Endothelial cell of umbilical vein (primary cell): ENCODE results near the gene CPA4. TPM values are rescaled to one million over a fixed set of nuclear protein-coding genes. Genes with fewer than 3 reads are reported as not detected.
A peak's percentile ranks its signal among the peaks of the same experiment; 100 is the strongest.

Experiments
- BruUV-seq: library from RNA; stranded (reverse); fragments of 400-500 nt; replicated peaks from 2 replicates; lab custom pipeline; 2021; lab: Mats Ljungman, UMichigan
- CTCF ChIA-PET: fragments of 300-600, 350-600 bp; sonication (Branson Sonifier 250); formaldehyde crosslinking; loops from one replicate; lab custom pipeline; 2021; ENCODE audit warnings: antibody characterized with exemption, inconsistent platforms; lab: Charles Lee
- POLR2A ChIA-PET: fragments of 300-600, 350-600 bp; sonication (Branson Sonifier 250); formaldehyde crosslinking; loops from one replicate; lab custom pipeline; 2021; ENCODE audit warnings: antibody characterized with exemption, inconsistent platforms; lab: Charles Lee
- DNase-seq: peaks from one replicate; pipeline ENCODE4 v3.0.0-alpha.2; 2011; ENCODE audit warnings: low read depth, low spot score
- FAIRE-seq: peaks from 2 replicates; lab custom pipeline; 2011; peaks lifted over from hg19 to GRCh38; lab: Jason Lieb, UNC
- H2AFZ ChIP-seq: 2 replicates; pipeline ENCODE4 v1.6.0; 2012; ENCODE audit warnings: low read depth, low read length, control low read depth, inconsistent platforms
- H3K27ac ChIP-seq: 2 replicates; pipeline ENCODE4 v1.5.1; 2011; ENCODE audit warnings: low read depth, mild to moderate bottlenecking, control low read depth, low read length, moderate library complexity; ENCODE audit not compliant: insufficient read depth
- H3K27me3 ChIP-seq, 2 experiments: 2 replicates each; pipeline versions ENCODE4 v1.6.0 to v1.6.1; 2011; ENCODE audit warnings: low read length in 2 of 2, mixed read lengths in 1 of 2; ENCODE audit not compliant: control insufficient read depth in 2 of 2, insufficient read depth in 2 of 2
- H3K36me3 ChIP-seq, 2 experiments: 2 replicates in 1 of 2; 3 replicates in 1 of 2; pipeline ENCODE4 v1.5.1; 2011; ENCODE audit warnings: low read length in 2 of 2, mild to moderate bottlenecking in 1 of 2, moderate library complexity in 1 of 2; ENCODE audit not compliant: control insufficient read depth in 2 of 2, insufficient read depth in 2 of 2; ENCODE audit errors: extremely low read depth in 1 of 2
- H3K4me1 ChIP-seq: 3 replicates; pipeline ENCODE4 v1.5.1; 2011; ENCODE audit warnings: mild to moderate bottlenecking, low read length; ENCODE audit not compliant: control insufficient read depth, insufficient read depth; ENCODE audit errors: extremely low read depth
- H3K4me2 ChIP-seq: 2 replicates; pipeline ENCODE4 v1.6.1; 2011; ENCODE audit warnings: low read length, control low read depth, mixed read lengths; ENCODE audit not compliant: insufficient read depth
- H3K4me3 ChIP-seq, 3 experiments: fragments of 200-600 bp in 1 of 3; sonication (generic), shearing (Covaris generic) in 1 of 3; replicated peaks in 1 of 3; 2 replicates each; pipeline ENCODE4 v1.5.1; 2011 to 2016; ENCODE audit warnings: control low read depth in 3 of 3, low read length in 3 of 3, mild to moderate bottlenecking in 2 of 3, inconsistent platforms in 1 of 3, low read depth in 1 of 3, moderate library complexity in 1 of 3; ENCODE audit not compliant: insufficient read depth in 1 of 3
- H3K79me2 ChIP-seq: 2 replicates; pipeline ENCODE4 v1.6.0; 2012; ENCODE audit warnings: low read length, inconsistent platforms; ENCODE audit not compliant: control insufficient read depth, insufficient read depth
- H3K9ac ChIP-seq: replicated peaks from 2 replicates; pipeline ENCODE3; 2011; ENCODE audit warnings: low read length, control low read depth; ENCODE audit not compliant: insufficient read depth; ENCODE audit errors: extremely low read depth
- H3K9me1 ChIP-seq: replicated peaks from 3 replicates; pipeline ENCODE4 v1.6.0; 2011; ENCODE audit warnings: mild to moderate bottlenecking, low read length; ENCODE audit not compliant: control insufficient read depth, insufficient read depth; ENCODE audit errors: extremely low read depth
- H3K9me3 ChIP-seq: replicated peaks from 2 replicates; pipeline ENCODE4 v1.5.1; 2012; ENCODE audit warnings: low read length, inconsistent platforms; ENCODE audit not compliant: control insufficient read depth, insufficient read depth
- H4K20me1 ChIP-seq: replicated peaks from 2 replicates; pipeline ENCODE3; 2011; ENCODE audit warnings: mild to moderate bottlenecking, low read length; ENCODE audit not compliant: control insufficient read depth, insufficient read depth; ENCODE audit errors: extremely low read depth
- CTCF ChIP-seq, 2 donors: IDR thresholded peaks; 1 replicate in 1 of 2; 2 replicates in 1 of 2; pipeline ENCODE4 v1.5.1; 2011; ENCODE audit warnings: low read length in 2 of 2, mild to moderate bottlenecking in 2 of 2, moderate library complexity in 2 of 2, control low read depth in 1 of 2, inconsistent platforms in 1 of 2, low read depth in 1 of 2; ENCODE audit not compliant: insufficient read depth in 1 of 2; ENCODE audit errors: extremely low read depth in 1 of 2
- FOS ChIP-seq: IDR thresholded peaks from 2 replicates; pipeline ENCODE4 v1.6.1; 2011; ENCODE audit warnings: mild to moderate bottlenecking, low read length, moderate library complexity, borderline replicate concordance; ENCODE audit not compliant: insufficient read depth
- JUN ChIP-seq: IDR thresholded peaks from 2 replicates; pipeline ENCODE4 v1.6.1; 2011; ENCODE audit warnings: borderline replicate concordance, low read depth; ENCODE audit not compliant: insufficient read length, insufficient read depth
- dilution Hi-C: fragments of 300-500 bp; cut with MboI; formaldehyde crosslinking; loops from one replicate; pipeline ENCODE4 v1.15.0; 2019; ENCODE audit warnings: low sequenced_read_pairs; ENCODE audit not compliant: extremely low pct_ligation_motif_present
- intact Hi-C: fragments of 100-400 bp; cut with micrococcal nuclease; formaldehyde crosslinking; loops from one replicate; pipeline ENCODE4 v1.10.0; 2022
- polyA plus RNA-seq, 4 experiments: library from polyadenylated mRNA; depleted of rRNA in 3 of 4; stranded (reverse) in 3 of 4; unstranded in 1 of 4; fragments of >200 nt; gene quantifications; 2 replicates each; pipeline versions ENCODE4 v1.2.1 to v1.2.3, GENCODE V29; 2011 to 2012; ENCODE audit warnings: missing spikeins in 1 of 4
- total RNA-seq: library from RNA; stranded (reverse); gene quantifications from 2 replicates; pipeline ENCODE4 v1.2.3, GENCODE V29; 2021

CPA4 gene
- total and polyA plus RNA-seq, 2 donors (not counting 3 experiments of a cell fraction or from before 2014, with no cell fraction given) = 0.36 TPM; not detected in 1

GRCh38 chr7:130277763-130278643, 15.0 kb upstream of the CPA4 start:
- no peak overlapping the region for H3K9ac ChIP-seq
- H3K9me3 ChIP-seq = no peaks in the 10 kb centered on the region
- no peak for TF ChIP-seq FOS
- TF ChIP-seq JUN = peak; percentile 17
- peak; percentile 36 to 57 for TF ChIP-seq CTCF (IDR thresholded peaks at IDR 0.05; ENCODE audit: extremely low read depth in 1 of 2, insufficient read depth in 1 of 2, low read depth in 1 of 2, low read length in 2 of 2)
- no peaks in the 10 kb centered on the region for H3K4me1 ChIP-seq
- ChIA-PET POLR2A (no interaction called here), CTCF (interaction anchor here (0.7 to 2.1 kb wide), 10 partner anchors 10 to 480 kb away, joined by 3 to 8 read pairs (median 4); partner anchors contain the start of gene CPA4)
- FAIRE-seq (peak; percentile 21), DNase-seq (peak; percentile 58)
- H3K4me3 ChIP-seq = no peak overlapping the region
- H3K9me1 ChIP-seq = no peaks in the 10 kb centered on the region
- H3K4me2 ChIP-seq = no peak overlapping the region
- no peak overlapping the region for H3K27ac ChIP-seq
- peaks cover 5 to 18% of the 10 kb centered on the region in 2 experiments for H3K27me3 ChIP-seq
- no peak overlapping the region for H2AFZ ChIP-seq
- dilution Hi-C loops (no loop called here), intact Hi-C loops (loop anchor here (1.0 to 2.0 kb wide), 2 partner anchors 211 to 444 kb away; no protein-coding TSS in a partner anchor)
- no peaks in the 10 kb centered on the region for H3K79me2 ChIP-seq
- BruUV-seq = no TSS peak
- no peaks in the 10 kb centered on the region for H4K20me1 ChIP-seq
- no peaks in the 10 kb centered on the region for H3K36me3 ChIP-seq
